HG03457 (cell line): ENCODE data around the gene RAPGEF2.

Source experiments
- ATAC-seq: cut with Tn5 transposase; IDR thresholded peaks from one replicate; pipeline ENCODE4 v1.9.1; 2021; ENCODE audit warnings: moderate number of reproducible peaks; ENCODE audit not compliant: unreplicated experiment

Gene RAPGEF2

GRCh38 chr4:159129814-159130550, 27.1 kb downstream of the RAPGEF2 start:
- ATAC-seq, result no peak

DNA sequence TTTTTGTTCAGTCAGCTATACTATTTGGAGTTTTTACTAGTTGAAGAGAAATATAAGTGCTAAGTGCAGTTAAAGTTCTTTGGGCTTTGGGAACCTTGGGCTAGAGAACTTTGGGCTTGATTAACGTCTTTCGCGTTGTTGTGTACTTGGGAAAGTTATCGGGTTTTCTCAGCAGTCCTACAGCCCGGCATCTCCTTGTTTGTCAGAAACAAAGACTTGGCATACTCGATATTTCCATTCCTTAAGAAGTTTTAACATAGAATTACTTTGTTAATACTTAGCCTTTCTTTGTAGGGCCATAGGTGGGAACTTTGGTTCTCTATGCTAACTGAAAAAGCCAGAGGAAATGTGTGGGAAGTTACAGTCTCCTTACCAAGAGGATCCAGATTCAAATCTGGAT, 28.7 kb downstream of the RAPGEF2 start:
- no peak for ATAC-seq

GRCh38 chr4:159134429-159134828, 31.6 kb downstream of the RAPGEF2 start:
- no peak for ATAC-seq

DNA sequence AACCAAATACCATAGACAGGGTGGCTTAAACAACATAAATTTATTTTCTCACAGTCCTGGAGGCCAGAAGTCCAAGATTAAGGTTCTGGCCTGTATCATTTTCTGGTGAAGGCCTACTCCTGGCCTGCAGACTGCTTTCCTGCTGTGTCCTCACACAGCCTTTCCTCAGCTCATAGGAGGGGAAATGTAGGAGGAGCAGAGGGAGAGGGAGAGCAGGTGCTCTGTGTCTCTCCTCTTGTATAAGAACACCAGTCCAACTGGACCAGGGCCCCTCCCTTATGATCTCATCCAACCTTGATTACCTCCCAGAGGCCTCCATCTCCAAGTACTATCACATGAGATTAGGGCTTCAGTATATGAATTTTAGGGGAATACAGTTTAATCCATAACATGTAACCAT, 34.3 kb downstream of the RAPGEF2 start:
- ATAC-seq, result no peak

- no peak for ATAC-seq
Measured at GRCh38 chr4:159138436-159138835, 35.6 kb downstream of the RAPGEF2 start.

- ATAC-seq, result no peak
Measured at GRCh38 chr4:159141193-159141592, 38.3 kb downstream of the RAPGEF2 start.

DNA sequence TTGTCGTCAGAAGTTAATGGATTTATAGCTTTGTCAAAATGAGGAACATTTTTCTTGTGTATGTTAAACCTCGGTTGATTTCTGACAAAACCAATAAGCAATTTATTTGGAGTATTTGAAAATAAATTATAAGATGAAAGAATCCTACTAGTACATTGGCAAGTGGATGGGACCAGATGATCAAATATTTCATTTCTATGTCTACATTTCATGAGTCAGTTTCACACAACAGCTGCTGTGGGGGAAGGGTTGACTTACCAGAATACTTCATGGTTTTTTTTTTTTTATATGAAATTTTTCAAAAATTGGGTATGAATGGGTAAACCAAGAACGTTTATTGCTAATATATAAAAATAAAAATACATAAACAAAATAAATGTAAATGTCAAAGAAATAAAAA, 39.4 kb downstream of the RAPGEF2 start:
- ATAC-seq, result no peak

GRCh38 chr4:159142681-159143384, 40.0 kb downstream of the RAPGEF2 start:
- ATAC-seq, result no peak

GRCh38 chr4:159143687-159144086, 40.8 kb downstream of the RAPGEF2 start:
- no peak for ATAC-seq

DNA sequence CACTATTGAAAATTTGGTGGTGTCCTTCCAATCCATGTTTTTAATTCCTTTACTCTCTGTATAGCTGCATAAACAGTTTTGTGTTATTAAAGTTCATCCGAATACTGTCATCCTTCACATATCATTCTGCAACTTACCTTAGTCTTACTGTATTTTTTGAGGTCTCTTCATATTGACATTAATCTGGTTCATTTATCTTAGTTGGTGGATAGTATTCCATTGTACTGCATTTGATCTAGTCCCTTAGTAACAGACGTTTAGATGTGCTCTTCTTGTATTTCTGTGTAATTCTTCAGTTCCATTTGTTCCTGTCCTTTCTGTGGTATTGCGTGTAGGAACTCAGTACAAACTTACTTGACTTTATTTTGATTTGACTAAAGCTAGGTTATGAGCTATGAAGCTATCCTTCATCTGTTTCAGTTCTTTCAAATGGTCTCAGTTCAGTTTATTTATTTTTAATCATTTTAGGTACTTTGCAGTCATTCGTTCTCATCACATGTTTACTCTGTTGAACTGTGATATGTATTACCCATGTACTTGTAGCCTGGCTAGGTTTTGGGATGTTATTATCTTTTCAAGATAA, 41.3 kb downstream of the RAPGEF2 start:
- ATAC-seq, result no peak

- ATAC-seq, result no peak
Measured at GRCh38 chr4:159145318-159145991, 42.6 kb downstream of the RAPGEF2 start.

DNA sequence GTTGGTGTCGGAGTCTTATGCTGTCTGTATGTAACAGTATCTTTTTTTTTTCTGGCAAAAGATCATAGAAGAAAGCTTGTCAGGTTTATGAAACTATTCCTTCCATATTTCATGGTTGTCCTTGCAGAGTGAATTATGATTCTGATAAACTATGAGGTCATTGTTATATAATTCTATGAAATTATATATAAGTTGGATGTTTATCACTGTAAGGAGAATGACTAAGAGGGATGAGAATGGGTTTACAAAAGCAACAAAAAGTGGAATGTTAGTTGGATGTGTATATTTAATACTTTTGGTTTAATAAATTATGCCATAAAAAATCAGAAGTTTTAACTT, 43.1 kb downstream of the RAPGEF2 start:
- ATAC-seq, result no peak

DNA sequence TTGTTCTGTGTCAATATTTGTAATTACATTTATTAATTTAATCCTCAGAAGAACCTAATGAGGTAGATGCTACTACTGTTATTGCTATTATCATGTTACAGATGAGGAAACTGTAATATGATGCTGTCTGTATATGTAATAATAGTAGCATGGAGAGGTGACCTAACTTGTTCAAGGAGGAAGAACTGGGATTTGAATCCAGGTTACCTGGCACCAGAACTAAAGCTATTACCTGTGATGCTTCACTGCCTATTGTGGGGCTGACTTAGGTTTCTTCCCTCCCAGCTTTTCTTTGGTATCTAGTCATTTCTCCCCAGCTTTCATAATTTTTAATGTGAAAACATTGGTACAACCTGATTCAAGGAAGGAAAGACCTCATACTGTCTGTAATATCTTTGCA, 43.6 kb downstream of the RAPGEF2 start:
- ATAC-seq, result no peak

GRCh38 chr4:159148441-159148840, 45.6 kb downstream of the RAPGEF2 start:
- ATAC-seq, result no peak

- ATAC-seq, result no peak
Measured at GRCh38 chr4:159149666-159150065, 46.8 kb downstream of the RAPGEF2 start.

- no peak for ATAC-seq
Measured at GRCh38 chr4:159150396-159150795, 47.5 kb downstream of the RAPGEF2 start.

DNA sequence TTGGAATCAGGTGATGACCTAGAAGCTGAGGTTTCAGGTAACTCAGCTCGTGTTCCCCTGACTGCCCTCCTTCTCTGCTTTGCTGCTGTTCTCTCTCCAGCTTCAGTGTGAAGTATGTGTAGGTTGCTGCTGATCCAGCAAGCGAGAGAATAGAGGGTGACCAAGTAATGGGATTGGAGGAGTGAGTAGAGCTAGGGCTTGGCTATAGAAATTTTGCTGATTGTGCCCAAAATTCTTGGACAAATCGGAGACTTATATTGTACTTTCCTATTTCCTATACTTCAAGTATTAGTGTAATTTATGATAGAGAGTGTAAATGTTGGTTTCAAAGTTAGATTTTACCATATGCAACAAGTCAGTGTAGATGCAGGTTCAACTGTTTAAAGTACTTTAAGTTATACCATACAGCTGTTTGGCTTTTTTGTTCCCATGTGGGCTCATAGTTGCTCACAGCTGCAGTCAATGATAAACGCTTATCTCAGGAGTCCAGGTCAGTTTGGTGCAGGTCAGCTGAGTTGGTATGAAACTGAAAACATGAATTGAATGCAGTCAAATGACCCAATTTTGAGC, 48.0 kb downstream of the RAPGEF2 start:
- ATAC-seq, result no peak

DNA sequence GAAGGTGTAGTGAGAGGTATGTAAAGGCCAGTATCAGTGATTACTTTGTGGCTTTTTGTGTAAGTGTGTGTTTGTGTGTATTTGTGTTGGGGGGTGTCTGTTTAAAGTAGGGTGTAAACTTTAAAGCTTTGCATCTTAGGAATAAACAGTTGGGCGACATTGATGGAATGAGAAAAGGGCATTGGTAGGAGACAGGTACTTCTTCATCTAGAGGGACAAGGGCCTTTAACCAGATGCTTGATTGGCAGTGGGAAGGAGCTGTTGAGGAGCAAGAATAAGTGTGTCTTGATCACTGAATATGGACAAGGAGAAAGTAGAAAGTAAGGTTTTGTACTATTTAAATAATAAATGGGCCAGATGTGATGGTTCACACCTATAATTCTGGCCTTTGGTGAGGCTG, 48.8 kb downstream of the RAPGEF2 start:
- no peak for ATAC-seq

- no peak for ATAC-seq
Measured at GRCh38 chr4:159152181-159152580, 49.3 kb downstream of the RAPGEF2 start.

DNA sequence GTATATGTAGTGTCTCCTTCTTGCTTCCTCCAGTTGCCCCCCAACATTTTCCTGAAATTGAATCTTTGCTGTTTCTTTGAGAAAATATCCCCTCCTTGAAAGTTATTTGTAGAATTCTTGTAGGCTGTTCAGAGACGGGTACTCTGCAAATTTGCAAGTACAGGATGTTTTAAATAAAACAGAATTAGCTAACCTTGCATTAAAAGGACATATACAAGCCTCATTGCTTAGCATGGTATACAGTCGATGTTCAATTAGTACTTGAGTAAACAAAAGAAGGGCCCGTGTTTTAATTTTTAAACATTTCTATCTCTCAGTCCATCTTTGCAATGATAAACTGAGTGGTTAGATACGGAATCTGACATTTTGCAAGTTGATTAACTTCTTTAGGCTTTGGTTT, 50.8 kb downstream of the RAPGEF2 start:
- no peak for ATAC-seq

- no peak for ATAC-seq
Measured at GRCh38 chr4:159155119-159155518, 52.2 kb downstream of the RAPGEF2 start.
